HCT116 (cell line): ENCODE data around the gene MDM2. TPM values are rescaled to one million over a fixed set of nuclear protein-coding genes. Genes with fewer than 3 reads are reported as not detected.
A peak's percentile ranks its signal among the peaks of the same experiment; 100 is the strongest.

Experiments
- ATAC-seq: fragments of 200-7000 bp; cut with Tn5 transposase; 2 replicates; pipeline ENCODE4 v1.9.1; 2020; ENCODE audit warnings: mild to moderate bottlenecking, moderate library complexity
- BruUV-seq: library from RNA; stranded (reverse); fragments of 400-500 nt; replicated peaks from 2 replicates; lab custom pipeline; 2021; lab: Mats Ljungman, UMichigan
- CTCF ChIA-PET: fragments of 300-600 bp; sonication (Branson Sonifier 250); formaldehyde crosslinking; loops from one replicate; lab custom pipeline; 2021; ENCODE audit warnings: antibody characterized with exemption; lab: Charles Lee
- POLR2A ChIA-PET: fragments of 300-600, 350-600 bp; sonication (Branson Sonifier 250); formaldehyde crosslinking; loops from one replicate; lab custom pipeline; 2021; ENCODE audit warnings: antibody characterized with exemption; lab: Charles Lee
- RAD21 ChIA-PET, 2 experiments: fragments of 300-600 bp; sonication (Branson Sonifier 250); formaldehyde crosslinking; loops; one replicate each; lab custom pipeline; 2023; ENCODE audit warnings: low total read pairs in 2 of 2; ENCODE audit not compliant: uncharacterized antibody in 2 of 2, unreplicated experiment in 2 of 2, low non-redundant PET in 1 of 2; lab: Charles Lee
- DNase-seq: peaks from one replicate; pipeline ENCODE4 v3.0.0-alpha.2; 2010; ENCODE audit warnings: low read depth, low spot score
- H2AFZ ChIP-seq: fragments of 200-600 bp; shearing (Covaris generic), sonication (generic); 2 replicates; pipeline ENCODE4 v1.6.1; 2017; ENCODE audit warnings: low read depth, mixed run types, mixed read lengths, antibody characterized with exemption, low read length; ENCODE audit not compliant: poor library complexity, severe bottlenecking
- H3K27ac ChIP-seq: 2 replicates; pipeline ENCODE4 v1.5.1; 2012; ENCODE audit warnings: low read depth, low read length
- H3K27me3 ChIP-seq: fragments of 200-600 bp; sonication (generic); 2 replicates; pipeline ENCODE4 v1.6.1; 2016; ENCODE audit warnings: mixed run types, low read length, mixed read lengths; ENCODE audit not compliant: insufficient read depth
- H3K36me3 ChIP-seq, 2 experiments: fragments of 200-500 bp in 1 of 2; fragments of 200-600 bp in 1 of 2; sonication (Bioruptor generic) in 1 of 2; sonication (generic) in 1 of 2; 2 replicates each; pipeline versions ENCODE4 v1.5.1 to v1.6.1; 2014 to 2016; ENCODE audit warnings: low read length in 2 of 2, inconsistent platforms in 1 of 2, mixed read lengths in 1 of 2, mixed run types in 1 of 2; ENCODE audit not compliant: insufficient read depth in 2 of 2, control insufficient read depth in 1 of 2
- H3K4me1 ChIP-seq, 2 experiments: fragments of 200-600 bp in 1 of 2; sonication (generic) in 1 of 2; 2 replicates each; pipeline versions ENCODE4 v1.5.1 to v1.6.1; 2012 to 2017; ENCODE audit warnings: low read length in 2 of 2, inconsistent platforms in 1 of 2, mild to moderate bottlenecking in 1 of 2, mixed read lengths in 1 of 2, mixed run types in 1 of 2, moderate library complexity in 1 of 2; ENCODE audit not compliant: insufficient read depth in 2 of 2, control insufficient read depth in 1 of 2
- H3K4me2 ChIP-seq: fragments of 200-600 bp; sonication (generic); 2 replicates; pipeline ENCODE4 v1.6.1; 2017; ENCODE audit warnings: mixed run types, low read length, mixed read lengths
- H3K4me3 ChIP-seq, 2 experiments: fragments of 200-600 bp in 1 of 2; sonication (generic) in 1 of 2; replicated peaks in 1 of 2; 2 replicates each; pipeline ENCODE4 v1.5.1; 2011 to 2016; ENCODE audit warnings: low read length in 2 of 2, control low read depth in 1 of 2, low read depth in 1 of 2, mild to moderate bottlenecking in 1 of 2, mixed read lengths in 1 of 2, mixed run types in 1 of 2
- H3K79me2 ChIP-seq: fragments of 200-600 bp; sonication (generic); 2 replicates; pipeline ENCODE4 v1.6.1; 2017; ENCODE audit warnings: mild to moderate bottlenecking, mixed run types, low read length, moderate library complexity, mixed read lengths; ENCODE audit not compliant: insufficient read depth
- H3K9ac ChIP-seq: fragments of 200-600 bp; sonication (generic); 2 replicates; pipeline ENCODE4 v1.6.1; 2016; ENCODE audit warnings: low read length, mixed read lengths
- H3K9me2 ChIP-seq: fragments of 200-600 bp; sonication (generic), shearing (Covaris generic); 2 replicates; pipeline ENCODE4 v1.6.1; 2017; ENCODE audit warnings: mixed run types, mild to moderate bottlenecking, moderate library complexity; ENCODE audit not compliant: insufficient read depth
- H3K9me3 ChIP-seq, 2 experiments: fragments of 200-500 bp in 1 of 2; fragments of 200-600 bp in 1 of 2; sonication (Bioruptor generic) in 1 of 2; sonication (generic) in 1 of 2; 2 replicates each; pipeline ENCODE4 v1.6.1; 2014 to 2017; ENCODE audit warnings: low read length in 2 of 2, mixed read lengths in 2 of 2, inconsistent platforms in 1 of 2, low read depth in 1 of 2, mild to moderate bottlenecking in 1 of 2, mixed run types in 1 of 2, moderate library complexity in 1 of 2; ENCODE audit not compliant: control insufficient read depth in 1 of 2, insufficient read depth in 1 of 2
- H4K20me1 ChIP-seq: fragments of 200-600 bp; sonication (generic), shearing (Covaris generic); 2 replicates; pipeline ENCODE4 v1.6.1; 2017; ENCODE audit warnings: mixed run types, mild to moderate bottlenecking, moderate library complexity; ENCODE audit not compliant: insufficient read depth
- ATF3 ChIP-seq: IDR thresholded peaks from 2 replicates; pipeline ENCODE4 v1.6.1; 2012
- CEBPB ChIP-seq: IDR thresholded peaks from 2 replicates; pipeline ENCODE4 v1.6.1; 2012; ENCODE audit warnings: low read depth
- CTCF ChIP-seq, 3 experiments: fragments of 200-600 bp in 1 of 3; sonication (generic) in 1 of 3; IDR thresholded peaks in 2 of 3; conservative IDR thresholded peaks in 1 of 3; 2 replicates each; pipeline ENCODE4 v1.5.1; 2012 to 2017; ENCODE audit warnings: low read depth in 2 of 3, low read length in 2 of 3, antibody characterized with exemption in 1 of 3, borderline replicate concordance in 1 of 3, control low read depth in 1 of 3, mild to moderate bottlenecking in 1 of 3, mixed read lengths in 1 of 3, mixed run types in 1 of 3, moderate library complexity in 1 of 3; ENCODE audit not compliant: insufficient read depth in 1 of 3
- EZH2 ChIP-seq: fragments of 200-600 bp; sonication (generic); IDR thresholded peaks from 2 replicates; pipeline ENCODE4 v1.6.1; 2017; ENCODE audit warnings: antibody characterized with exemption, mixed run types
- JUND ChIP-seq: IDR thresholded peaks from 2 replicates; pipeline ENCODE4 v1.6.1; 2012
- RAD21 ChIP-seq: IDR thresholded peaks from 2 replicates; pipeline ENCODE4 v1.6.1; 2012; ENCODE audit warnings: low read depth, mild to moderate bottlenecking
- ZFX ChIP-seq: fragments of 450-650 bp; IDR thresholded peaks from 2 replicates; pipeline ENCODE4 v1.6.1; 2017
- ZNF274 ChIP-seq: fragments of 200-500 bp; sonication (Bioruptor generic); IDR thresholded peaks from 2 replicates; pipeline ENCODE4 v1.6.1; 2014; ENCODE audit warnings: mild to moderate bottlenecking, low read depth, low read length, inconsistent platforms
- intact Hi-C: fragments of 100-400 bp; cut with micrococcal nuclease; formaldehyde crosslinking; loops from 2 replicates; pipeline ENCODE4 v1.10.0; 2022
- total RNA-seq: library from RNA; stranded (reverse); gene quantifications from one replicate; pipeline ENCODE4 v1.2.1, GENCODE V29; 2021; ENCODE audit not compliant: unreplicated experiment

MDM2 gene
- total RNA-seq, 1 experiment from 2014 or later: 170 TPM

GRCh38 chr12:68899251-68899771, 91.3 kb downstream of the MDM2 start:
- Histone ChIP-seq H3K27ac (no peak overlapping the region), H3K4me3 (no peak overlapping the region), H3K4me2 (no peak overlapping the region), H2AFZ (no peak overlapping the region), H3K4me1 (peaks cover 0 to 5% of the 10 kb centered on the region in 2 experiments; a peak in 1 of 4 replicates), H3K79me2 (no peaks in the 10 kb centered on the region), H4K20me1 (no peaks in the 10 kb centered on the region), H3K9me2 (no peaks in the 10 kb centered on the region), H3K9ac (no peak overlapping the region), H3K36me3 (no peaks in the 10 kb centered on the region), H3K27me3 (no peaks in the 10 kb centered on the region), H3K9me3 (no peaks in the 10 kb centered on the region)
- ChIA-PET RAD21 (no interaction called here), POLR2A (no interaction called here), CTCF (no interaction called here)
- TF ChIP-seq RAD21 (peak; percentile 78), CTCF (IDR thresholded peaks at IDR 0.05 in 2 of 3, conservative IDR thresholded peaks at IDR 0.05 in 1 of 3; ENCODE audit: borderline replicate concordance in 1 of 3, insufficient read depth in 1 of 3, low read depth in 2 of 3, low read length in 2 of 3) (peak; percentile 21 to 50 (median 47); a peak in 4 of 6 replicates), CEBPB (no peak), ZNF274 (no peak), JUND (no peak)
- intact Hi-C loops: loop anchor here (1.0 kb wide), 1 partner anchor 169 kb away; no protein-coding TSS in a partner anchor
- BruUV-seq: no TSS peak
- DNase-seq: peak; percentile 8
- no peak for ATAC-seq

- ChIA-PET CTCF (no interaction called here), POLR2A (no interaction called here), RAD21 (no interaction called here)
- no TSS peak for BruUV-seq
- H3K4me2 ChIP-seq: no peak overlapping the region
- H4K20me1 ChIP-seq: no peaks in the 10 kb centered on the region
- intact Hi-C loops: no loop called here
- DNase-seq: no peak
- H3K4me3 ChIP-seq: no peak overlapping the region
- H2AFZ ChIP-seq: no peak overlapping the region
- H3K36me3 ChIP-seq: no peaks in the 10 kb centered on the region
- no peaks in the 10 kb centered on the region for H3K27me3 ChIP-seq
- no peak overlapping the region for H3K27ac ChIP-seq
- no peaks in the 10 kb centered on the region for H3K79me2 ChIP-seq
- no peaks in the 10 kb centered on the region for H3K9me2 ChIP-seq
- H3K4me1 ChIP-seq: peaks cover 0 to 5% of the 10 kb centered on the region in 2 experiments; a peak in 1 of 4 replicates
- TF ChIP-seq ZFX (no peak), ATF3 (no peak), CEBPB (no peak), EZH2 (no peak)
- H3K9me3 ChIP-seq: no peaks in the 10 kb centered on the region
- no peak for ATAC-seq
- H3K9ac ChIP-seq: no peak overlapping the region
Measured at GRCh38 chr12:68900241-68900640, 92.3 kb downstream of the MDM2 start.

Other genes starting within 250 kb of the MDM2 start
- 79.2 TPM for gene RAP1B, start 197.3 kb upstream of the MDM2 start, total RNA-seq
- gene NUP107, start 121.2 kb upstream of the MDM2 start, total RNA-seq: 99.0 TPM
- gene SLC35E3, start 62.0 kb upstream of the MDM2 start, total RNA-seq: 4.9 TPM
- gene CPM, start 125.0 kb downstream of the MDM2 start, total RNA-seq: 5.3 TPM